Ectodermal cell (in vitro differentiated cells): Measurements from ENCODE around the gene CDH18.
"Not testable (repeated sequence)": the region's sequence is repeated elsewhere in the genome, so short reads cannot be mapped to it uniquely, and the experiment has no call there.

Source experiments
- H3K27ac ChIP-seq: 2 replicates; pipeline ENCODE4 v1.7.0; 2013; ENCODE audit warnings: mild to moderate bottlenecking, low read depth, low read length; ENCODE audit not compliant: insufficient read depth, poor library complexity, severe bottlenecking
- H3K27me3 ChIP-seq: 2 replicates; pipeline ENCODE4 v1.7.0; 2013; ENCODE audit warnings: mild to moderate bottlenecking, low read length; ENCODE audit not compliant: insufficient read depth, control insufficient read depth, poor library complexity, severe bottlenecking
- H3K36me3 ChIP-seq: one replicate; pipeline ENCODE4 v1.7.0; 2013; ENCODE audit warnings: low read length; ENCODE audit not compliant: control insufficient read depth, insufficient read depth
- H3K4me1 ChIP-seq: one replicate; pipeline ENCODE4 v1.7.0; 2013; ENCODE audit warnings: low read length; ENCODE audit not compliant: control insufficient read depth, insufficient read depth
- H3K4me3 ChIP-seq: 2 replicates; pipeline ENCODE4 v1.7.0; 2013; ENCODE audit warnings: low read depth, low read length, control low read depth; ENCODE audit not compliant: insufficient read depth
- H3K9me3 ChIP-seq: 2 replicates; pipeline ENCODE4 v1.7.0; 2013; ENCODE audit warnings: mild to moderate bottlenecking, low read length, moderate library complexity; ENCODE audit not compliant: control insufficient read depth
- WGBS, 2 experiments: methylation state at CpG; one replicate each; pipeline ENCODE4 v1.1.7; 2013; ENCODE audit warnings: missing lambda C conversion rate in 2 of 2; 5-methylcytosine and 5-hydroxymethylcytosine counted together

The CDH18 gene

GRCh38 chr5:19812720-19813119 lies 175.3 kb downstream of the CDH18 start:
- not testable (repeated sequence) for H3K27ac ChIP-seq, H3K9me3 ChIP-seq, H3K36me3 ChIP-seq, H3K27me3 ChIP-seq, H3K4me1 ChIP-seq, H3K4me3 ChIP-seq
- 84 to 91% methylated on average over 4 of the region's 4 CpGs for WGBS, 2 experiments

- H3K4me3 ChIP-seq: no peak overlapping the region
- H3K9me3 ChIP-seq: no peaks in the 10 kb centered on the region
- H3K27ac ChIP-seq: no peak overlapping the region
- no CpG with 5 or more reads among the region's 1 CpG for WGBS, 2 experiments
- H3K27me3 ChIP-seq: no peaks in the 10 kb centered on the region
- no peaks in the 10 kb centered on the region for H3K4me1 ChIP-seq
- H3K36me3 ChIP-seq: no peaks in the 10 kb centered on the region
These were observed 181.2 kb downstream of the CDH18 start for GRCh38 chr5:19806756-19807155.

GRCh38 chr5:19802686-19803085 lies 185.3 kb downstream of the CDH18 start:
- Histone ChIP-seq H3K27me3 (no peaks in the 10 kb centered on the region), H3K36me3 (no peaks in the 10 kb centered on the region), H3K4me3 (no peak overlapping the region), H3K27ac (no peak overlapping the region), H3K9me3 (no peaks in the 10 kb centered on the region), H3K4me1 (no peaks in the 10 kb centered on the region)
- 89 to 91% methylated on average over 6 of the region's 6 CpGs for WGBS, 2 experiments

- H3K36me3 ChIP-seq: no peaks in the 10 kb centered on the region
- no peak overlapping the region for H3K27ac ChIP-seq
- H3K4me3 ChIP-seq: no peak overlapping the region
- no peaks in the 10 kb centered on the region for H3K9me3 ChIP-seq
- no peaks in the 10 kb centered on the region for H3K27me3 ChIP-seq
- 70 to 79% methylated on average over 1 of the region's 1 CpG for WGBS, 2 experiments
- no peaks in the 10 kb centered on the region for H3K4me1 ChIP-seq
These were observed 192.8 kb downstream of the CDH18 start for GRCh38 chr5:19795218-19795617.

- no peaks in the 10 kb centered on the region for H3K4me1 ChIP-seq
- no peaks in the 10 kb centered on the region for H3K27me3 ChIP-seq
- H3K36me3 ChIP-seq: no peaks in the 10 kb centered on the region
- H3K27ac ChIP-seq: no peak overlapping the region
- 90 to 94% methylated on average over 4 of the region's 5 CpGs for WGBS, 2 experiments
- no peak overlapping the region for H3K4me3 ChIP-seq
- H3K9me3 ChIP-seq: no peaks in the 10 kb centered on the region
These were observed 197.1 kb downstream of the CDH18 start for GRCh38 chr5:19790829-19791466.

- no peak overlapping the region for H3K27ac ChIP-seq
- H3K4me3 ChIP-seq: no peak overlapping the region
These were observed 205.4 kb downstream of the CDH18 start for GRCh38 chr5:19782566-19782965.

GRCh38 chr5:19777363-19777762 lies 210.6 kb downstream of the CDH18 start:
- no peaks in the 10 kb centered on the region for H3K4me1 ChIP-seq
- no peaks in the 10 kb centered on the region for H3K9me3 ChIP-seq
- no peaks in the 10 kb centered on the region for H3K27me3 ChIP-seq
- no peaks in the 10 kb centered on the region for H3K36me3 ChIP-seq
- 63 to 77% methylated on average over 3 to 5 of the region's 5 CpGs for WGBS, 2 experiments
- H3K27ac ChIP-seq: no peak overlapping the region
- H3K4me3 ChIP-seq: no peak overlapping the region

More at GRCh38 chr5:19782566-19782965, 205.4 kb downstream of the CDH18 start:
- WGBS, 2 experiments: 93 to 95% methylated on average over 2 of the region's 2 CpGs
- Histone ChIP-seq H3K4me1 (no peaks in the 10 kb centered on the region), H3K9me3 (no peaks in the 10 kb centered on the region), H3K27me3 (no peaks in the 10 kb centered on the region), H3K36me3 (no peaks in the 10 kb centered on the region)

GRCh38 chr5:19776886-19777285 lies 211.1 kb downstream of the CDH18 start:
- H3K4me1 ChIP-seq, H3K27me3 ChIP-seq, H3K27ac ChIP-seq, H3K9me3 ChIP-seq, H3K36me3 ChIP-seq, H3K4me3 ChIP-seq: not testable (repeated sequence)
- 83 to 95% methylated on average over 5 of the region's 5 CpGs for WGBS, 2 experiments

- Histone ChIP-seq H3K27ac (no peak overlapping the region), H3K4me3 (no peak overlapping the region), H3K27me3 (no peaks in the 10 kb centered on the region), H3K4me1 (no peaks in the 10 kb centered on the region), H3K9me3 (no peaks in the 10 kb centered on the region), H3K36me3 (no peaks in the 10 kb centered on the region)
- WGBS, 2 experiments: 77 to 86% methylated on average over 6 of the region's 6 CpGs
These were observed 216.7 kb downstream of the CDH18 start for GRCh38 chr5:19771174-19771835.

- Histone ChIP-seq H3K4me1 (no peaks in the 10 kb centered on the region), H3K36me3 (no peaks in the 10 kb centered on the region), H3K27ac (no peak overlapping the region), H3K4me3 (no peak overlapping the region), H3K9me3 (no peaks in the 10 kb centered on the region), H3K27me3 (no peaks in the 10 kb centered on the region)
These were observed 217.6 kb downstream of the CDH18 start for GRCh38 chr5:19770396-19770795.
